Tongue (tissue), 2 donors: Measurements from ENCODE around the gene CGB7. TPM values are rescaled to one million over a fixed set of nuclear protein-coding genes. Genes with fewer than 3 reads are reported as not detected.
"Not testable (repeated sequence)": the region's sequence is repeated elsewhere in the genome, so short reads cannot be mapped to it uniquely, and the experiment has no call there.

Experiments
- DNase-seq: peaks from one replicate; pipeline ENCODE4 v3.0.0-alpha.2; 2015
- total RNA-seq: library from RNA; depleted of rRNA; stranded (reverse); fragments of >200 nt; gene quantifications from one replicate; pipeline ENCODE4 v1.2.3, GENCODE V29; 2014

The CGB7 gene
- total RNA-seq, 1 donor from 2014 or later = 0.21 TPM

- no peak for DNase-seq
These were observed 15.4 kb downstream of the CGB7 start for GRCh38 chr19:49042177-49042576.

GRCh38 chr19:49039736-49040135 lies 17.8 kb downstream of the CGB7 start:
- not testable (repeated sequence) for DNase-seq

- DNase-seq = not testable (repeated sequence)
These were observed 18.8 kb downstream of the CGB7 start for GRCh38 chr19:49038557-49039276.

- DNase-seq = not testable (repeated sequence)
These were observed 19.4 kb downstream of the CGB7 start for GRCh38 chr19:49038111-49038510.

- DNase-seq = not testable (repeated sequence)
These were observed 20.7 kb downstream of the CGB7 start, which contains the start of gene CGB1 for GRCh38 chr19:49036815-49037214. Gene CGB1, minus strand, starts transcription at chr19:49036895. Its CDS starts 184 bp downstream, at chr19:49036711.

GRCh38 chr19:49031642-49032301 lies 25.8 kb downstream of the CGB7 start, which contains the start of gene CGB2:
Gene CGB2, plus strand, starts transcription at chr19:49031890. Its CDS starts 206 bp downstream, at chr19:49032096.
- not testable (repeated sequence) for DNase-seq

- DNase-seq = not testable (repeated sequence)
These were observed 27.2 kb downstream of the CGB7 start for GRCh38 chr19:49030323-49030722.

- DNase-seq = not testable (repeated sequence)
These were observed 27.8 kb downstream of the CGB7 start for GRCh38 chr19:49029749-49030148.

GRCh38 chr19:49028686-49029085 lies 28.9 kb downstream of the CGB7 start:
- not testable (repeated sequence) for DNase-seq

- not testable (repeated sequence) for DNase-seq
These were observed 31.9 kb downstream of the CGB7 start for GRCh38 chr19:49025599-49025998.

GRCh38 chr19:49025088-49025487 lies 32.5 kb downstream of the CGB7 start:
- DNase-seq = not testable (repeated sequence)

GRCh38 chr19:49024233-49024632 lies 33.3 kb downstream of the CGB7 start, which contains the start of gene CGB3:
Gene CGB3, minus strand, starts transcription at chr19:49024333. Its CDS starts 362 bp downstream, at chr19:49023971.
- DNase-seq = not testable (repeated sequence)

GRCh38 chr19:49022116-49022515 lies 35.4 kb downstream of the CGB7 start:
- no peak for DNase-seq

GRCh38 chr19:49020931-49021895 lies 36.3 kb downstream of the CGB7 start:
- no peak for DNase-seq

- no peak for DNase-seq
These were observed 37.2 kb downstream of the CGB7 start for GRCh38 chr19:49020342-49020741.

GRCh38 chr19:49019242-49019932 lies 38.2 kb downstream of the CGB7 start:
- DNase-seq = peak; percentile 28

GRCh38 chr19:49018388-49019241 lies 38.9 kb downstream of the CGB7 start:
- DNase-seq = not testable (repeated sequence)

GRCh38 chr19:49017666-49018351 lies 39.7 kb downstream of the CGB7 start:
- DNase-seq = peak; percentile 57

GRCh38 chr19:49017041-49017665 lies 40.4 kb downstream of the CGB7 start, which contains the start of gene LHB:
Gene LHB, minus strand, starts transcription at chr19:49017091. Its CDS starts 10 bp downstream, at chr19:49017081.
- DNase-seq = no peak
